Spleen (tissue), 11 donors: Measurements from ENCODE around the gene ZMIZ2. TPM values are rescaled to one million over a fixed set of nuclear protein-coding genes. Genes with fewer than 3 reads are reported as not detected.
"Not testable (repeated sequence)": the region's sequence is repeated elsewhere in the genome, so short reads cannot be mapped to it uniquely, and the experiment has no call there.

Source experiments
- DNase-seq: peaks from one replicate; pipeline ENCODE4 v3.0.0-alpha.2; 2020
- H3K27ac ChIP-seq, 8 donors: fragments of 200-600 bp; sonication (generic) in 7 of 8; 1 replicate in 4 of 8; 2 replicates in 4 of 8; pipeline versions ENCODE4 v1.5.0 to v1.8.0; 2016 to 2021; ENCODE audit warnings: inconsistent platforms in 4 of 8, mild to moderate bottlenecking in 4 of 8, moderate library complexity in 1 of 8
- H3K27me3 ChIP-seq, 7 donors: fragments of 200-600 bp; sonication (generic) in 6 of 7; replicated peaks in 1 of 7; 1 replicate in 4 of 7; 2 replicates in 3 of 7; pipeline versions ENCODE4 v1.5.0 to v1.8.0; 2016 to 2021; ENCODE audit warnings: inconsistent platforms in 3 of 7, mild to moderate bottlenecking in 1 of 7
- H3K36me3 ChIP-seq, 6 donors: fragments of 200-600 bp; sonication (generic) in 5 of 6; 1 replicate in 4 of 6; 2 replicates in 2 of 6; pipeline versions ENCODE4 v1.5.0 to v1.8.0; 2016 to 2021; ENCODE audit warnings: inconsistent platforms in 2 of 6
- H3K4me1 ChIP-seq, 6 donors: fragments of 200-600 bp; sonication (generic) in 5 of 6; 1 replicate in 3 of 6; 2 replicates in 3 of 6; pipeline versions ENCODE4 v1.5.0 to v1.8.0; 2016 to 2021; ENCODE audit warnings: inconsistent platforms in 3 of 6
- H3K4me3 ChIP-seq, 8 donors: fragments of 200-600 bp; sonication (generic) in 7 of 8; 1 replicate in 4 of 8; 2 replicates in 4 of 8; pipeline versions ENCODE4 v1.5.0 to v1.8.0; 2016 to 2021; ENCODE audit warnings: inconsistent platforms in 4 of 8, mild to moderate bottlenecking in 4 of 8, moderate library complexity in 2 of 8
- H3K9me3 ChIP-seq, 8 donors: fragments of 200-600 bp; sonication (generic) in 7 of 8; 1 replicate in 4 of 8; 2 replicates in 4 of 8; pipeline versions ENCODE4 v1.5.0 to v1.8.0; 2016 to 2021; ENCODE audit warnings: inconsistent platforms in 4 of 8
- CTCF ChIP-seq, 11 experiments: fragments of 200-600 bp in 7 of 11; fragments of 450-650 bp in 4 of 11; sonication (generic) in 4 of 11; IDR thresholded peaks in 8 of 11; conservative IDR thresholded peaks in 3 of 11; 1 replicate in 7 of 11; 2 replicates in 4 of 11; pipeline versions ENCODE4 v1.4.0 to v1.8.0; 2016 to 2021; ENCODE audit warnings: antibody characterized with exemption in 11 of 11, inconsistent platforms in 4 of 11, mild to moderate bottlenecking in 1 of 11
- POLR2A ChIP-seq, 3 donors: fragments of 450-650 bp; IDR thresholded peaks; one replicate each; pipeline ENCODE4 v1.5.1; 2017; ENCODE audit warnings: antibody characterized with exemption in 3 of 3, mild to moderate bottlenecking in 1 of 3
- POLR2AphosphoS5 ChIP-seq, 3 donors: sonication (generic); formaldehyde crosslinking; IDR thresholded peaks; one replicate each; pipeline ENCODE4 v1.5.1; 2017; ENCODE audit warnings: antibody characterized with exemption in 3 of 3
- WGBS, 5 donors: extraction: QIAGEN DNeasy Blood & Tissue Kit in 3 of 5; methylation state at CpG; one replicate each; pipeline versions ENCODE4 v1.1.5 to v1.1.7; 2013 to 2018; 5-methylcytosine and 5-hydroxymethylcytosine counted together
- intact Hi-C: fragments of 100-400 bp; cut with DNase I; formaldehyde crosslinking; loops from one replicate; pipeline ENCODE4 v1.15.0; 2023; ENCODE audit warnings: low total_unique reads
- polyA plus RNA-seq, 3 donors: library from polyadenylated mRNA; stranded (reverse); fragments of 200-250 nt; gene quantifications; one replicate each; pipeline ENCODE4 v1.2.1, GENCODE V29; 2013
- total RNA-seq, 7 donors: library from RNA; depleted of rRNA in 3 of 7; stranded (reverse); fragments of >200 nt in 3 of 7; fragmentation: NEBNext Ultra II Directional in 4 of 7; extraction: Animal tissue kit (Norgen Biotek cat#: 25700) in 4 of 7; gene quantifications; one replicate each; pipeline versions ENCODE4 v1.1.0 to v1.2.1, GENCODE V29; 2016 to 2021
- donor health status: healthy with polysubstance abuse.
- donor health status: DM: no; HTN: no; CAD: no; lungs with moderate emphysema.
- donor health status: DM: no; HTN: no; CAD: no.
- donor health status: Bipolar disorder and iron deficiency.
- donor health status: healthy.
- donor health status: DM: no; HTN: no; CAD: no.
- donor health status: DM: yes; HTN: yes; CAD: no.

Gene ZMIZ2
- total and polyA plus RNA-seq, 10 donors, result 27.7 to 160 (median 84.1) TPM

- no peak overlapping the region for H3K27ac ChIP-seq
- H3K4me3 ChIP-seq, result no peak overlapping the region
- WGBS, 5 donors, result 78 to 100% (median 80%) methylated on average over 1 of the region's 1 CpG
- H3K36me3 ChIP-seq, result no peaks in the 10 kb centered on the region
- DNase-seq, result no peak
- H3K4me1 ChIP-seq, result no peaks in the 10 kb centered on the region
- H3K27me3 ChIP-seq, result no peaks in the 10 kb centered on the region
- intact Hi-C loops, result no loop called here
- TF ChIP-seq POLR2A (IDR thresholded peaks at IDR 0.05), result no peak
- TF ChIP-seq POLR2AphosphoS5 (IDR thresholded peaks at IDR 0.05), result no peak
- no peak for TF ChIP-seq CTCF (IDR thresholded peaks at IDR 0.05 in 8 of 11, conservative IDR thresholded peaks at IDR 0.05 in 3 of 11)
- H3K9me3 ChIP-seq, result peaks cover 0 to 20% (median 12%) of the 10 kb centered on the region in 8 donors
These were observed 35.7 kb downstream of the ZMIZ2 start for GRCh38 chr7:44784364-44784763.

- H3K27me3 ChIP-seq, H3K36me3 ChIP-seq, H3K4me1 ChIP-seq, H3K4me3 ChIP-seq, H3K27ac ChIP-seq, intact Hi-C loops, DNase-seq: not testable (repeated sequence)
- 89 to 97% (median 96%) methylated on average over 3 of the region's 3 CpGs for WGBS, 5 donors
- H3K9me3 ChIP-seq, result peaks cover 0 to 20% (median 12%) of the 10 kb centered on the region in 8 donors
These were observed 36.6 kb downstream of the ZMIZ2 start for GRCh38 chr7:44785218-44785617.

- no peaks in the 10 kb centered on the region for H3K4me1 ChIP-seq
- H3K9me3 ChIP-seq, result peaks cover 0 to 20% (median 12%) of the 10 kb centered on the region in 8 donors
- no peak overlapping the region for H3K27ac ChIP-seq
- H3K27me3 ChIP-seq, result no peaks in the 10 kb centered on the region
- peak; percentile 66 for DNase-seq
- intact Hi-C loops, result no loop called here
- TF ChIP-seq CTCF (IDR thresholded peaks at IDR 0.05 in 8 of 11, conservative IDR thresholded peaks at IDR 0.05 in 3 of 11) (no peak), POLR2A (IDR thresholded peaks at IDR 0.05) (no peak), POLR2AphosphoS5 (IDR thresholded peaks at IDR 0.05) (no peak)
- WGBS, 5 donors, result 48 to 67% (median 55%) methylated on average over 4 of the region's 4 CpGs
- no peaks in the 10 kb centered on the region for H3K36me3 ChIP-seq
- H3K4me3 ChIP-seq, result no peak overlapping the region
These were observed 38.4 kb downstream of the ZMIZ2 start for GRCh38 chr7:44787041-44787440.

GRCh38 chr7:44787762-44788161 is 39.1 kb downstream of the ZMIZ2 start:
- H3K27ac ChIP-seq, result no peak overlapping the region
- TF ChIP-seq POLR2A (IDR thresholded peaks at IDR 0.05) (no peak), CTCF (IDR thresholded peaks at IDR 0.05 in 8 of 11, conservative IDR thresholded peaks at IDR 0.05 in 3 of 11) (no peak), POLR2AphosphoS5 (IDR thresholded peaks at IDR 0.05) (no peak)
- no peaks in the 10 kb centered on the region for H3K27me3 ChIP-seq
- intact Hi-C loops, result no loop called here
- no peak for DNase-seq
- H3K4me1 ChIP-seq, result no peaks in the 10 kb centered on the region
- H3K36me3 ChIP-seq, result no peaks in the 10 kb centered on the region
- H3K4me3 ChIP-seq, result no peak overlapping the region
- 63 to 90% (median 78%) methylated on average over 2 to 3 of the region's 3 CpGs for WGBS, 5 donors
- peaks cover 0 to 16% (median 11%) of the 10 kb centered on the region in 8 donors for H3K9me3 ChIP-seq

GRCh38 chr7:44789990-44790389 is 41.3 kb downstream of the ZMIZ2 start:
- Histone ChIP-seq H3K36me3 (no peaks in the 10 kb centered on the region), H3K4me1 (peaks cover 0 to 3% (median 0%) of the 10 kb centered on the region in 6 donors), H3K4me3 (no peak overlapping the region), H3K27ac (no peak overlapping the region), H3K9me3 (no peaks in the 10 kb centered on the region), H3K27me3 (no peaks in the 10 kb centered on the region)
- WGBS, 5 donors, result 88 to 97% (median 92%) methylated on average over 5 of the region's 5 CpGs
- TF ChIP-seq CTCF (IDR thresholded peaks at IDR 0.05 in 8 of 11, conservative IDR thresholded peaks at IDR 0.05 in 3 of 11), result no peak
- no peak for TF ChIP-seq POLR2A (IDR thresholded peaks at IDR 0.05)
- TF ChIP-seq POLR2AphosphoS5 (IDR thresholded peaks at IDR 0.05), result no peak
- no peak for DNase-seq
- intact Hi-C loops, result no loop called here
